ENCODE results near the gene CHCHD2. TPM values are rescaled to one million over a fixed set of nuclear protein-coding genes. Genes with fewer than 3 reads are reported as not detected.

The CHCHD2 gene
- total and polyA plus RNA-seq, 2 of the 8 experiments (the other 6 are each of a cell fraction or from before 2014, with no cell fraction given), result 112 to 300 TPM

DNA sequence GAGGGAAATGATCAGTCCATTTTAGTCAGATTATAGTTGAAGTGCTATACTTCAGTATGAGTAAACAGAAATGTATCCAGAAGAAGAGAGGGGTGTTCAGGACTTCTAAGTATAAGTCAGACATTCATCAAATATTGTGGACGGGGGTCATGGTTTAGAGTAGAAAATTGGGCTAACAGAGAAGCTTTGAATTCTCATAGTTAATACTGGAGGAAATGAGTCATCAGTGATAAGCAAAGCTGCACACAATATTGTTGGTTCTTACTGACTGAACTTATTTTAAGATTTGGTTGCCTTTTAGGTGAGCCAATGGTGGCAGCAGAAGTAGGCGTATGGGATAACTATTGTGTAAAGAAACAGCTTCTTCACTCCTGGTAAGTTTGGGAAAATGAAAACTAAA lies 43.9 kb downstream of the CHCHD2 start:
- Histone ChIP-seq H3K27me3 (replicated peaks in 1 of 4; ENCODE audit: control insufficient read depth in 3 of 4, extremely low read depth in 1 of 4, insufficient read depth in 3 of 4, low read length in 3 of 4) (no peaks in the 10 kb centered on the region), H4K5ac (ENCODE audit: insufficient read length, low read depth, low read length) (no peak overlapping the region), H2AK5ac (ENCODE audit: low read depth, low read length) (no peak overlapping the region), H2BK12ac (ENCODE audit: low read depth, low read length) (no peak overlapping the region), H3K23me2 (ENCODE audit: low read depth, low read length) (no peaks in the 10 kb centered on the region), H3K27ac (ENCODE audit: low read depth, low read length) (no peak overlapping the region), H3K79me1 (ENCODE audit: low read depth, low read length) (no peaks in the 10 kb centered on the region), H3K9ac (replicated peaks in 1 of 4; ENCODE audit: extremely low read depth in 1 of 4, low read depth in 3 of 4, low read length in 3 of 4) (no peak overlapping the region), H2BK5ac (ENCODE audit: low read depth, low read length) (no peak overlapping the region), H4K91ac (replicated peaks; ENCODE audit: insufficient read length, low read length) (no peak overlapping the region), H2BK120ac (replicated peaks; ENCODE audit: low read depth, low read length) (no peak overlapping the region), H3K23ac (ENCODE audit: insufficient read length) (no peak overlapping the region), H3K4ac (replicated peaks; ENCODE audit: insufficient read length, low read depth, low read length) (no peak overlapping the region), H4K20me1 (replicated peaks in 1 of 2; ENCODE audit: control insufficient read depth in 1 of 2, insufficient read depth in 2 of 2, low read length in 2 of 2) (no peaks in the 10 kb centered on the region), H2BK15ac (ENCODE audit: low read length) (no peak overlapping the region), H4K8ac (ENCODE audit: extremely low read depth, insufficient read depth, low read length) (no peak overlapping the region), H2AFZ (ENCODE audit: low read length) (no peak overlapping the region), H3K4me3 (ENCODE audit: extremely low read depth in 1 of 4, insufficient read depth in 2 of 4, low read depth in 3 of 4, low read length in 4 of 4) (no peak overlapping the region), H3K14ac (ENCODE audit: insufficient read length) (no peak overlapping the region), H3K56ac (replicated peaks; ENCODE audit: insufficient read length, low read depth, low read length) (no peak overlapping the region), H3K36me3 (ENCODE audit: control insufficient read depth in 2 of 4, insufficient read depth in 4 of 4, low read length in 3 of 4) (peaks cover 19 to 64% (median 52%) of the 10 kb centered on the region in 4 experiments), H2BK20ac (ENCODE audit: low read length) (no peak overlapping the region), H3K18ac (ENCODE audit: extremely low read depth, low read length) (no peak overlapping the region), H3K4me1 (replicated peaks in 1 of 4; ENCODE audit: control insufficient read depth in 3 of 4, insufficient read depth in 4 of 4, low read length in 3 of 4) (peaks cover 0 to 6% (median 0%) of the 10 kb centered on the region in 4 experiments; a peak in 1 of 7 replicates), H3K4me2 (ENCODE audit: insufficient read depth in 1 of 2, low read depth in 2 of 2, low read length in 2 of 2) (no peak overlapping the region), H3K9me3 (ENCODE audit: insufficient read depth in 2 of 2, low read depth in 1 of 2, low read length in 1 of 2) (no peaks in the 10 kb centered on the region), H3K79me2 (ENCODE audit: control insufficient read depth in 1 of 2, insufficient read depth in 2 of 2, low read length in 2 of 2) (peaks cover 0 to 5% of the 10 kb centered on the region in 2 experiments; a peak in 2 of 4 replicates)
- 85% methylated on average over 2 of the region's 2 CpGs; no CpG with 5 or more reads in 1 of the 2 experiments for WGBS, 2 experiments (ENCODE audit: extremely low coverage in 1 of 2, insufficient coverage in 1 of 2, insufficient read length in 1 of 2, insufficient replicate concordance in 2 of 2, low coverage in 1 of 2, low lambda C conversion rate in 2 of 2, missing lambda C conversion rate in 1 of 2)
- ChIA-PET POLR2A (ENCODE audit: partially characterized antibody) (interaction anchor here (1.1 to 44.4 kb wide), 5 partner anchors 8 to 97 kb away, joined by 3 to 869 read pairs (median 65); partner anchors contain the start of genes CCT6A and PSPH), CTCF (ENCODE audit: partially characterized antibody) (interaction anchor here (0.7 to 1.2 kb wide), 2 partner anchors 12 to 59 kb away, joined by 3 to 7 read pairs; no protein-coding TSS in a partner anchor)
- DNase-seq (ENCODE audit: low read depth in 1 of 2, low spot score in 2 of 2) (no peak), FAIRE-seq (no peak)
- TF ChIP-seq BACH1 (IDR thresholded peaks at IDR 0.05; ENCODE audit: low read length) (no peak), ASH2L (IDR thresholded peaks at IDR 0.05; ENCODE audit: low read length) (no peak), EZH2 (IDR thresholded peaks at IDR 0.05; ENCODE audit: low read depth, low read length, severe bottlenecking) (no peak), KDM5A (IDR thresholded peaks at IDR 0.05; ENCODE audit: low read length) (no peak), SAP30 (IDR thresholded peaks at IDR 0.05; ENCODE audit: insufficient read depth, insufficient replicate concordance, low read length) (no peak), JUND (IDR thresholded peaks at IDR 0.05; ENCODE audit: low read length) (no peak), SIX5 (IDR thresholded peaks at IDR 0.05; ENCODE audit: low read depth, low read length) (no peak), SIN3A (conservative IDR thresholded peaks at IDR 0.05 in 1 of 2, IDR thresholded peaks at IDR 0.05 in 1 of 2; ENCODE audit: low read depth in 1 of 2, low read length in 2 of 2) (no peak), RFX5 (IDR thresholded peaks at IDR 0.05; ENCODE audit: borderline replicate concordance, low read depth, low read length) (no peak), CHD2 (IDR thresholded peaks at IDR 0.05; ENCODE audit: low read length) (no peak), FOSL1 (IDR thresholded peaks at IDR 0.05; ENCODE audit: insufficient read depth, low read depth, low read length) (no peak), SP1 (IDR thresholded peaks at IDR 0.05; ENCODE audit: low read depth, low read length) (no peak), BCL11A (IDR thresholded peaks at IDR 0.05; ENCODE audit: low read depth in 2 of 2, low read length in 2 of 2) (no peak), GTF2F1 (IDR thresholded peaks at IDR 0.05; ENCODE audit: borderline replicate concordance, low read depth, low read length) (no peak), CBX8 (IDR thresholded peaks at IDR 0.05; ENCODE audit: borderline replicate concordance, low read depth, low read length) (no peak)

Measured in H1 (cell line).